HCT116 (cell line): Measurements from ENCODE around the gene NCKAP5. TPM values are rescaled to one million over a fixed set of nuclear protein-coding genes. Genes with fewer than 3 reads are reported as not detected.

ENCODE experiments used
- ATAC-seq: fragments of 200-7000 bp; cut with Tn5 transposase; 2 replicates; pipeline ENCODE4 v1.9.1; 2020; ENCODE audit warnings: mild to moderate bottlenecking, moderate library complexity
- BruUV-seq: library from RNA; stranded (reverse); fragments of 400-500 nt; replicated peaks from 2 replicates; lab custom pipeline; 2021; lab: Mats Ljungman, UMichigan
- CTCF ChIA-PET: fragments of 300-600 bp; sonication (Branson Sonifier 250); formaldehyde crosslinking; loops from one replicate; lab custom pipeline; 2021; ENCODE audit warnings: antibody characterized with exemption; lab: Charles Lee
- POLR2A ChIA-PET: fragments of 300-600, 350-600 bp; sonication (Branson Sonifier 250); formaldehyde crosslinking; loops from one replicate; lab custom pipeline; 2021; ENCODE audit warnings: antibody characterized with exemption; lab: Charles Lee
- RAD21 ChIA-PET, 2 experiments: fragments of 300-600 bp; sonication (Branson Sonifier 250); formaldehyde crosslinking; loops; one replicate each; lab custom pipeline; 2023; ENCODE audit warnings: low total read pairs in 2 of 2; ENCODE audit not compliant: uncharacterized antibody in 2 of 2, unreplicated experiment in 2 of 2, low non-redundant PET in 1 of 2; lab: Charles Lee
- DNase-seq: peaks from one replicate; pipeline ENCODE4 v3.0.0-alpha.2; 2010; ENCODE audit warnings: low read depth, low spot score
- H2AFZ ChIP-seq: fragments of 200-600 bp; shearing (Covaris generic), sonication (generic); 2 replicates; pipeline ENCODE4 v1.6.1; 2017; ENCODE audit warnings: low read depth, mixed run types, mixed read lengths, antibody characterized with exemption, low read length; ENCODE audit not compliant: poor library complexity, severe bottlenecking
- H3K27ac ChIP-seq: 2 replicates; pipeline ENCODE4 v1.5.1; 2012; ENCODE audit warnings: low read depth, low read length
- H3K27me3 ChIP-seq: fragments of 200-600 bp; sonication (generic); 2 replicates; pipeline ENCODE4 v1.6.1; 2016; ENCODE audit warnings: mixed run types, low read length, mixed read lengths; ENCODE audit not compliant: insufficient read depth
- H3K36me3 ChIP-seq, 2 experiments: fragments of 200-500 bp in 1 of 2; fragments of 200-600 bp in 1 of 2; sonication (Bioruptor generic) in 1 of 2; sonication (generic) in 1 of 2; 2 replicates each; pipeline versions ENCODE4 v1.5.1 to v1.6.1; 2014 to 2016; ENCODE audit warnings: low read length in 2 of 2, inconsistent platforms in 1 of 2, mixed read lengths in 1 of 2, mixed run types in 1 of 2; ENCODE audit not compliant: insufficient read depth in 2 of 2, control insufficient read depth in 1 of 2
- H3K4me1 ChIP-seq, 2 experiments: fragments of 200-600 bp in 1 of 2; sonication (generic) in 1 of 2; 2 replicates each; pipeline versions ENCODE4 v1.5.1 to v1.6.1; 2012 to 2017; ENCODE audit warnings: low read length in 2 of 2, inconsistent platforms in 1 of 2, mild to moderate bottlenecking in 1 of 2, mixed read lengths in 1 of 2, mixed run types in 1 of 2, moderate library complexity in 1 of 2; ENCODE audit not compliant: insufficient read depth in 2 of 2, control insufficient read depth in 1 of 2
- H3K4me2 ChIP-seq: fragments of 200-600 bp; sonication (generic); 2 replicates; pipeline ENCODE4 v1.6.1; 2017; ENCODE audit warnings: mixed run types, low read length, mixed read lengths
- H3K4me3 ChIP-seq, 2 experiments: fragments of 200-600 bp in 1 of 2; sonication (generic) in 1 of 2; replicated peaks in 1 of 2; 2 replicates each; pipeline ENCODE4 v1.5.1; 2011 to 2016; ENCODE audit warnings: low read length in 2 of 2, control low read depth in 1 of 2, low read depth in 1 of 2, mild to moderate bottlenecking in 1 of 2, mixed read lengths in 1 of 2, mixed run types in 1 of 2
- H3K79me2 ChIP-seq: fragments of 200-600 bp; sonication (generic); 2 replicates; pipeline ENCODE4 v1.6.1; 2017; ENCODE audit warnings: mild to moderate bottlenecking, mixed run types, low read length, moderate library complexity, mixed read lengths; ENCODE audit not compliant: insufficient read depth
- H3K9ac ChIP-seq: fragments of 200-600 bp; sonication (generic); 2 replicates; pipeline ENCODE4 v1.6.1; 2016; ENCODE audit warnings: low read length, mixed read lengths
- H3K9me2 ChIP-seq: fragments of 200-600 bp; sonication (generic), shearing (Covaris generic); 2 replicates; pipeline ENCODE4 v1.6.1; 2017; ENCODE audit warnings: mixed run types, mild to moderate bottlenecking, moderate library complexity; ENCODE audit not compliant: insufficient read depth
- H3K9me3 ChIP-seq, 2 experiments: fragments of 200-500 bp in 1 of 2; fragments of 200-600 bp in 1 of 2; sonication (Bioruptor generic) in 1 of 2; sonication (generic) in 1 of 2; 2 replicates each; pipeline ENCODE4 v1.6.1; 2014 to 2017; ENCODE audit warnings: low read length in 2 of 2, mixed read lengths in 2 of 2, inconsistent platforms in 1 of 2, low read depth in 1 of 2, mild to moderate bottlenecking in 1 of 2, mixed run types in 1 of 2, moderate library complexity in 1 of 2; ENCODE audit not compliant: control insufficient read depth in 1 of 2, insufficient read depth in 1 of 2
- H4K20me1 ChIP-seq: fragments of 200-600 bp; sonication (generic), shearing (Covaris generic); 2 replicates; pipeline ENCODE4 v1.6.1; 2017; ENCODE audit warnings: mixed run types, mild to moderate bottlenecking, moderate library complexity; ENCODE audit not compliant: insufficient read depth
- CEBPB ChIP-seq: IDR thresholded peaks from 2 replicates; pipeline ENCODE4 v1.6.1; 2012; ENCODE audit warnings: low read depth
- CTCF ChIP-seq, 3 experiments: fragments of 200-600 bp in 1 of 3; sonication (generic) in 1 of 3; IDR thresholded peaks in 2 of 3; conservative IDR thresholded peaks in 1 of 3; 2 replicates each; pipeline ENCODE4 v1.5.1; 2012 to 2017; ENCODE audit warnings: low read depth in 2 of 3, low read length in 2 of 3, antibody characterized with exemption in 1 of 3, borderline replicate concordance in 1 of 3, control low read depth in 1 of 3, mild to moderate bottlenecking in 1 of 3, mixed read lengths in 1 of 3, mixed run types in 1 of 3, moderate library complexity in 1 of 3; ENCODE audit not compliant: insufficient read depth in 1 of 3
- EZH2phosphoT487 ChIP-seq: fragments of 200-600 bp; IDR thresholded peaks from 2 replicates; pipeline ENCODE4 v1.6.1; 2018; ENCODE audit warnings: antibody characterized with exemption, borderline replicate concordance
- MAX ChIP-seq: IDR thresholded peaks from 2 replicates; pipeline ENCODE4 v1.6.1; 2012
- POLR2A ChIP-seq: IDR thresholded peaks from 2 replicates; pipeline ENCODE4 v1.7.0; 2011; ENCODE audit warnings: borderline replicate concordance; ENCODE audit not compliant: insufficient read depth, insufficient read length; ENCODE audit errors: extremely low read depth
- POLR2AphosphoS5 ChIP-seq: IDR thresholded peaks from 2 replicates; pipeline ENCODE4 v1.6.1; 2011; ENCODE audit warnings: mild to moderate bottlenecking, low read depth, low read length, moderate library complexity
- SRF ChIP-seq: IDR thresholded peaks from 2 replicates; pipeline ENCODE4 v1.6.1; 2012; ENCODE audit warnings: low read depth
- TCF7L2 ChIP-seq: IDR thresholded peaks from 2 replicates; pipeline ENCODE4 v1.7.0; 2011; ENCODE audit warnings: borderline replicate concordance, inconsistent platforms; ENCODE audit not compliant: insufficient read depth, insufficient read length; ENCODE audit errors: extremely low read depth
- YY1 ChIP-seq: IDR thresholded peaks from 2 replicates; pipeline ENCODE4 v1.6.1; 2011; ENCODE audit warnings: low read length, low read depth, moderate library complexity, mild to moderate bottlenecking; ENCODE audit not compliant: insufficient replicate concordance; ENCODE audit errors: extremely low read depth
- ZBTB33 ChIP-seq: IDR thresholded peaks from 2 replicates; pipeline ENCODE4 v1.6.1; 2011; ENCODE audit warnings: mild to moderate bottlenecking, low read length, moderate library complexity; ENCODE audit not compliant: insufficient replicate concordance; ENCODE audit errors: extremely low read depth
- ZNF274 ChIP-seq: fragments of 200-500 bp; sonication (Bioruptor generic); IDR thresholded peaks from 2 replicates; pipeline ENCODE4 v1.6.1; 2014; ENCODE audit warnings: mild to moderate bottlenecking, low read depth, low read length, inconsistent platforms
- intact Hi-C: fragments of 100-400 bp; cut with micrococcal nuclease; formaldehyde crosslinking; loops from 2 replicates; pipeline ENCODE4 v1.10.0; 2022
- total RNA-seq: library from RNA; stranded (reverse); gene quantifications from one replicate; pipeline ENCODE4 v1.2.1, GENCODE V29; 2021; ENCODE audit not compliant: unreplicated experiment

The NCKAP5 gene
- total RNA-seq, 1 experiment from 2014 or later, result 0.30 TPM

- Histone ChIP-seq H3K36me3 (no peaks in the 10 kb centered on the region), H3K9ac (no peak overlapping the region), H3K9me3 (no peaks in the 10 kb centered on the region), H2AFZ (no peak overlapping the region), H3K27me3 (no peaks in the 10 kb centered on the region), H3K4me3 (no peak overlapping the region), H3K9me2 (no peaks in the 10 kb centered on the region), H3K79me2 (no peaks in the 10 kb centered on the region)
- intact Hi-C loops, result no loop called here
- ATAC-seq, result no peak
- CTCF ChIA-PET, result no interaction called here
- TF ChIP-seq YY1 (no peak), CEBPB (no peak), CTCF (IDR thresholded peaks at IDR 0.05 in 2 of 3, conservative IDR thresholded peaks at IDR 0.05 in 1 of 3; ENCODE audit: borderline replicate concordance in 1 of 3, insufficient read depth in 1 of 3, low read depth in 2 of 3, low read length in 2 of 3) (no peak), EZH2phosphoT487 (no peak), ZNF274 (no peak), POLR2AphosphoS5 (no peak)
- TF ChIP-seq, all 23 proteins: peak for 0
- no peak overlapping the region for H3K4me2 ChIP-seq
- H4K20me1 ChIP-seq, result no peaks in the 10 kb centered on the region
- no peak for DNase-seq
- RAD21 ChIA-PET, result no interaction called here
- POLR2A ChIA-PET, result no interaction called here
- BruUV-seq, result no TSS peak
- H3K4me1 ChIP-seq, result no peaks in the 10 kb centered on the region
- H3K27ac ChIP-seq, result no peak overlapping the region
These were observed 426.2 kb downstream of the NCKAP5 start for GRCh38 chr2:133142087-133142486.

GRCh38 chr2:133140620-133141019 is 427.6 kb downstream of the NCKAP5 start:
- Histone ChIP-seq H3K79me2 (no peaks in the 10 kb centered on the region), H3K27me3 (no peaks in the 10 kb centered on the region), H3K27ac (no peak overlapping the region), H3K9ac (no peak overlapping the region), H3K4me1 (no peaks in the 10 kb centered on the region), H3K4me2 (no peak overlapping the region), H4K20me1 (no peaks in the 10 kb centered on the region), H3K4me3 (no peak overlapping the region), H3K36me3 (no peaks in the 10 kb centered on the region), H3K9me3 (no peaks in the 10 kb centered on the region), H2AFZ (no peak overlapping the region), H3K9me2 (no peaks in the 10 kb centered on the region)
- intact Hi-C loops, result no loop called here
- TF ChIP-seq ZNF274 (no peak), SRF (no peak), MAX (no peak), POLR2AphosphoS5 (no peak), POLR2A (no peak), ZBTB33 (no peak), CEBPB (no peak), TCF7L2 (no peak)
- POLR2A ChIA-PET, result no interaction called here
- DNase-seq (no peak), ATAC-seq (no peak)
- no TSS peak for BruUV-seq
- RAD21 ChIA-PET, result no interaction called here
- CTCF ChIA-PET, result no interaction called here
